Stimulated activated CD4-positive, alpha-beta T cell treated with anti-CD3 and anti-CD28 coated beads, Interleukin-15, amount 100 ng/mL, for 24 hours (primary cell): ENCODE data around the gene SEPTIN2.
A peak's percentile ranks its signal among the peaks of the same experiment; 100 is the strongest.
"Not testable (repeated sequence)": the region's sequence is repeated elsewhere in the genome, so short reads cannot be mapped to it uniquely, and the experiment has no call there.

ENCODE experiments used
- DNase-seq: peaks from one replicate; pipeline ENCODE4 v3.0.0-alpha.2; 2020

Gene SEPTIN2

DNA sequence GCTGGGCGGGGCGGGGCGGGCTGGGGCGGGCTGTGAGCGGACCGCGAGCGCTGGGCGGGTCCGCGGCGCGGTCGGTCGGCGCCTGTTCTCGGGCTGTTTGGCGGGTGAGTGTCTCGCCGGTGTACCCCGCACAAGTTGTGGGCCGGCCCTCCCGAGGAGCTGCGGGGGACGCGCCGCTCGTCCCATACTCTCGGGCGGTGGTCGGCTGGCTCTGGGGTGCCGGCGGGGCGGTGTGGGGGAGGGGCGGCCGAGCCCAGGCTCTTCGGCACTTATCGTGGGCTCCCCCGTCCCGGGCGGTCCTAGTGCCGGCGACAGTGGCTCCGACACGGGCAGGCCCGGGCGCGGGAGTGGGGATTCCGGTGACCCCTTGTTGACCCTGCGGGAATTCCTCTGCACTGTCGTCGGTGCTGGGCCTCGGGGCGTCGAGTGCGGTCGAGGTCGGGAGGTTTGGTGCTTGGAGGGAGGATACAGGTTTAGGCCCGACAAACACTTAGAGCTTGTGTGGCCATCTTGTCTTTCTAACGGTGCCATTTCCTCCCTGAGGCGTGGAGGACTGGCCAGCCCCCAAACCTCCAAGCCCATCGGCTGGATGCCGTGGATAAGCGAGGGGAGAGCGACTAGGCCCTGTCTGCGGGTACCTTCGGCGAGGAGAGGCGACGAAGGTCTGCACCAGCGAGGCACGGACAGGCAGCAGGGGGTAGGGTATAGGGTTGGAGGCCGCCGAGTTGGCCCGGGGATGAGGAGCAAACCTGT is at the start of gene SEPTIN2:
Gene SEPTIN2 (plus strand): TSS at position 47 of the 753 bp plus-strand sequence. CDS start 8,308 bp downstream, outside the sequence.
- DNase-seq: peak; percentile 78

DNA sequence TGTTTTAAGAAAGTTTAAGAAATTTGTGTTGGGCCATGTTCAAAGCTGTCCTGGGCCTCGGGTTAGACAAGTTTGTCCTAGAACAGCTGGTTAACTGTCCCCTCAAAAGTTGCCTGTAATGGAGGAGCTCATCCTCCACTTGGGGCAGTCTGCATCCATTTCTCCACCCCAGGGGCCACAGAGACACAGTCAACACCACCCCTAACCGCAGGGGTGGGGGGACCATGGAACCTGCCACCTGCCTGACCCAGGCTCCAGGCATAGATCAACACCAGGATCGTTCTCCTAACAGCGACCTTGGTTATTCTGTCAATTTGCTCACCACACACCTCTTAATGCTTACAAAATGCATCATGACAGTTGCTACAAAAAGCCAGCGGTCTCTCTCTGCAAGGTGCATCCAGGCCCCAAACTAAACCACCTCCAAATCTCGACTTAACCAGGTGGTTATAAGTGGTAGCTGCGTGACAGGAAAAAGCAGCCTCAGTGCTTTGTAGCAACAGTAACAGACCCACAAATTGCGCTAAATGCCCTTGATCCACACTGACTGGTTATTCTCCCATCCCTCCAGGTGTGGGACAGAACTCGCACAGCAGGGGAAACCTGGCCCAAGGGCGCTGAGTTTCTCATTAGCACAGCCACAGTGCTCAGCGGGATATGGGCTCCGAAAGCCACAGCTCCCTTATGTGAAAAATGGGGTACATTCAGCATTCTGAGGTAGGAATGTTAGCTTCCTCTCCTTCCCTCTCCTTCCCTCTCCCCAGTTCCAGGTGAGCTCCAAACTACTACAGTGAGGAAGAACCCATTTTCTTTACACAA is 48.3 kb upstream of the SEPTIN2 start:
- DNase-seq: no peak

DNA sequence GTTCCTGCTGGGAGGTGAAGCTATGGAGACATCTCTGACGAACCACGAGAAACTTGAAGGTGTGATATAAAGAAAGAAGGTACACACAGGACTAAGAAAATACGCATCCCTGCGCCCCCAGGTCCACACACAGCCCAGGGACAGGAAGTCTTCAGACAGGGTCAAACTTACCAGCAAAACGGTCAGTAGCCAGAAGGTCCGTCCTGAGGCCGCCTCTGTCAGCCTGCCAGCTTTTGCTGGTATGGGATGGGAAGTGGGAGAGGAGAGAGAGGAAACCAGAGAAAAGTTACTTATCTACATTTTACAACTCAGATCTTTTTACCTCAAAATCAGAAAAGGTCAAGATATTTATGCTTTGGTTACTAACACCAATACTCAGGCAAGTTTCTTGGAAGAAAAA is 47.4 kb upstream of the SEPTIN2 start:
- DNase-seq: no peak

DNA sequence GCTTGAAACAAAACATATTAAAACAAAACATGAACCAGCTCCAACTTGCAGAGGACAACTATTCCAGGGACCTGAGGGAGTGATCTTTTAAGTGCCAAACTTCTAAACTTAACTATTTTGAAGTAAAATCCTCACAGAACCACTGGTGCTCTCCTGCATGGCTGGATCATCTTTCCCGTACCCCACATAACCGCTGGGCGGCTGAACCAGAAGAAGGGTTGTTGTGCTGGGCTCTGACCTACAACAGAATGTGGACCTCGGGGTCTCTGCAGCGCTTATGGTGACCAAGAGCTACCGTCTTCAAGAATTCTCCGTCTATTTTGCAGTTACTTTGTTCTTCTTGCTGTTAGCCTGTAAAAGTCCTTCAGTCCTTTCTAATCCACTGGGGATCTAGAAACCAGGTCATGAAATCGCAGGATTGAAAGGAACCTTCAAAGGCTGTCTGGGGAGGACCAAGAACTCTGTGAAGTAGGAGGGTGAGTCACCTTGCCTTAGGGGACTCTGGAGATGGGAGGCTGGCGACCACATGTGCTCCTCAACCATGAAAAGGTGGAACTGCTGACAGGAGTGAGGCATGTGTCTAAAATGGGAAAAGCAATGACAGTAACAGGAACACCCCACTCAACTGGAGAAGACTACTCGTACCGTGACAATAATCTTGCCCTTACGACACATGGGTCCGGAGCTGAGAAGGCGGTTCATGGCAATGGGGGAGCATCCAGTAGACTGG is 46.8 kb upstream of the SEPTIN2 start:
- DNase-seq: no peak

DNA sequence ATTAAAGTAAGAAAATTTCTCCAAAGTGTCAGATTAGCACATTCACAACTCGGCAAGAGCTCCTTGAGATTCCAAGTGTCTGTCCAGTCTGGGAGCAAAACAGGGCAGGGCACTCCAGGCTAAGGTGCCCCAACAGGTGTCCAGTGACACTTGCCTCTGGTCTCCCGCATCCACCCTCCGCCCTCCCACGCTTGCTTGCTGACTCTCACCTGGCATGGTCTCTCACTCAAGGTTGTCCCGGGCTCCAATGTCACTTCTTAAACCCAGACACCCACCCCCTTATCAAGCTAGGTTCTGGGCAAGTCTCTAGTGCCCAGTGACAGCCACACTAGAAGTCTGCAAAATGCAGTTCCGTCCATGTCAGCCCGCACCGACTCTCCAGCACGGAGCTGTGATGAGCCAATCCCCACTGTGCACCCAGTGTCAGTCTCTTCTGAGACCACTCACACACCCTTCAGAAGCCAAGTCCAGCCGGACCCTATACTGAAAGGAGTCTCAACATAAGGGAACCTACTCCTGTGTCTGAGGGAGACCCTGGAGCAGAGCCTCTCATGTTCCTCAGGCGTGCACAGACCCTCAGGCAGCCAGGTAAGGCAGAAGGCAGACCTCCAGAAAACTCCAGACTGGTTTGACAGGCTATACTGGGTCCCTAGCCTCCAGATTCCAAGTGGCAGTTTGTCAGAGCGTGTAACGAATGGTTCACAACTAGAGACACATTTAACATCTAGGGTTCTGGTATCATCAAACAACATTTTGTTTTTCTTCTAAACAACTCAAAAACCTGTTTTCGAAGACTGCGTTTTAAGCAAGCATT is 45.8 kb upstream of the SEPTIN2 start:
- no peak for DNase-seq

DNA sequence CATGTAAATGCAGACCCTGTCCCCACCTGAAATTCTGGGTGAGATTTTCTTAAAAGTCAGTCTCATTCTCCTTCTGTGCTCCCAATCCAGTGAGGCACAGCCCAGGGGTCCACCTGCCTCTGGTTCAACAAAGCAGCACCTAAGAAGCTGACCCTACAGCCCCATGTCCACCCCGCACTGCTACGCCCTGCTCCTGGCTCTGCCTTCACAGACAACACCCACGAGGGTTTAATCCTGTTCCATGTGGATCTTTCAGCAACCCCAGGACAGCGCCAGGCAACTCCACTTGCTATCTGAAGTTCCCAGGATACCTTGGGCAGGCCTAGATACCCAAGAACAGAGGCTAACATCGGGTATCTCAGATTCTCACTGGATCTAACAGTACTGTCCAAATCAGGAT is 45.2 kb upstream of the SEPTIN2 start:
- DNase-seq: no peak

DNA sequence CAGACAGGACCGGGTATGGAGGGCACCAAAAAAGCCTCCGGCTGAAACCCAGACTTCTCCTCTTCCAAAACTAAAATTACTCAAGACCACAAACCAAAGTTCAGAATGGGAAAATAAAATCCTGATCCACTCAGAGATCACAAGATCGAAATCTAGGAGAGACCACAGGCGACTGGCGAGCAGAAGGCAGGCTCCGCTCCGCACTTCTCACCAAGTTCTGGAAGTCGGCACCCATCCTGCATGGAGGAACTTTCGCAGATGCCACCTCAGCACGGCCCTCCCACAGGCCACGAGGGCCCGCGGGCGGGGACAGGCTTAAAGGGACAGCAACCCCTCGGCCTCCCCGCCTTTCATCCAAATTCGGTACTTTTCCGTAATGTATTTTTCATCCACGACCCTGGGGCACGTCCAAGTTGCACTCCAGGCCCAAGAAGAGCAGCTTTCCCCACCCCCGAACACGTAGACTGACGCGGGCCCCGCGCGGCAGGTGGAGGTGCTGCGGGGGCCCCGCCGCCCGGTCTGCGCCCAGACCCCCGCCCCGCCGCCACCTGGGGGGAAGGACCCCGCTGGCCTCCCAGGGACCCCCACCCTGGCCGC is 43.9 kb upstream of the SEPTIN2 start:
- DNase-seq: peak; percentile 75

DNA sequence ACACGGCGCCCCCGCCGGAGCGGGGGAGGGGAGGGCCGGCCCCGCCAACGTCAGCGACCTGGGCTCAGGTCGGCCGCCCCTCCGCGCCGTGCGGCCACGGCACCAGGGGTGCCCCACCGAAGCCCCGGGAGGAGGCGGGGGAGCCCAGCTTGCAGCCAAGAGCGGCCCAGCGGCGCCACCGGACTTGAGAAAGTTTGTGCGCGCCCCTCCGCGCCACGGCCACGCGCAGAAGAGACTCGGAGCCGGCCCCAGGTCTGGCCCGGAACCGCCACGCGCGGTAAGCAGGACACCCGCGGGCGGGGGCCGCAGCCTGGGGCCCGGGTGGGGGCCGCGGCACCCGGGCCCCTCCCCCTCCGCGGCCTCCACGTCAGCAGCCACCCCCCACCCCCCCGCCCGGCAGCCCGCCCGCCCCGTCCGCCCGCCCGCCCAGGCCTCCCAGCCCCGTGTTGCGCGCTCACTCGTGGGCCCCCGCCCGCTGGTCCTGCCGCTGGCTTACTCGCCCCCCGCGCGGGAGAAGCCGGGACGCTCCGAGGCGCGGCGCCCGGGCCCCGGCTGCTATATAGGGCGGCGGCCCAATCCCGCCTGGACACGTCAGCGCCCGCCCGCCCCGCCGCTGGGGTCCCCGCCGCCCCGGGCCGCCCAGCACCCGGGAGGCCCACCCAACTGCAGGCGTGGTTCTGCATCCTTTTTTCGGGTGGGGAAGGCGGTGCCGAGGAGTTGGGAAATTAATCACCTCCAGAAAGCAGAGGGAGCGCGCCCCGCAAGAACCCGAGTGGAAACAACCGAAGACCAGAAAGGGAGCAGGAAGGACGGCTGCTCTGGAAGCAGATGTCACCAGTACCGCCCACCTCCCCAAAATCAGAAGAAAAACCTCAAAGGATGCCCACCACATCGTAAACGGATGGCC is 43.2 kb upstream of the SEPTIN2 start:
- DNase-seq: peak; percentile 67

DNA sequence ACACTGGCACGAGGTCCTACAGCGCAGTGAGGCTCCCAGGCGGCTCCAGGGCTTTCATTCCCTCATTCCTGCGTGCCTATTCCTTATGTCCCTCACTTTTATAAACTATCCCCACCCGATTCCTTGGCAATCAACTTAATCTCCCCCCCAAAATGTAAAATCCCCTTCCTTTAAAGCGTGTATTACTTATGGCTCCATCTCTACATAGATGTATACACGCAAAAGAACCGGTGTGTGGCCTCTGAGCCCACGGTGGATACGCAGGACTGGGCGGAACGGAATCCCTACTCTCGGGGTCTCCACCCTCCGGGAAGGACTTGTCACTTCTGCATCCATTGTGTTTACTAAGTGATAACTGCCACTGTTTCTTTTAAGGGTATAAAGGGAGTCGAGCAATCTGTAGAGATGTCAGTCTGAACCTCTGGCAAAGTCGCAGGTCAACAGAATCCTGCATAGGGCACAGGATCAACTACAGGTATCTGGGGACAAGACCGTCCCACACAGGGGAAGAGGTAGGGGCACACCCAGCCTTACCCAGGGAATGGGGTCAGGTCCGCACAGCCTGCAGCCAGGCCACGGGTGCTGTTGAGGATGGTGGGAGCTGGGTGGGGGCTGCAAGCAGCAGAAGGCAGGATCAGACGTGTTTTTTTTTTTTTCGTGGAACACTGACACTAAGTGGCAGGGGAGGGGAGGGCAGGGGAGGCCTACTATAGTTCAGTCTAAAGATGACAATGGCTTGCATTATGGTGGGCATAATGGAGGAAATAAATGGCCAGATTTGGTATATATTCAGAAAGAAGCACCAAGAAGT is 42.3 kb upstream of the SEPTIN2 start:
- DNase-seq: no peak

DNA sequence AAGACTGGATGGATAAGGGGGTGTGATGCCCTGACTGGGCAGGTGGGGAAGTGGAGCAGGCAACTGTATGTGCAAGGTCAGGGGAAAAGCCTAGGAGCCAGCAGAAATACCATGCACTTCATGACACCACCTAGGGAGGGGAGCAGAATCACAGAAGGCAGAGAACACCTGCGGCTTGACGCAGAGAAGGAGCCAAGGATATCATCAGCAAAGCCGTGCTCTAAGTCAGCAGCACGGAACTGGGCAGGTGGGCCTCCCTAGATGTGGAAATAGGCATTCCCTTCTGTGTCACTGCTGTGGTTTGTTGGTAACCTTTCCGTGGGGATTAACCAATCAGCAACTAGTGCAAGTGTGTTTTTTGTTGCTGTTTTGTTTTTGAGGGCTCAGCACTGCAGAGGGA is 41.6 kb upstream of the SEPTIN2 start:
- DNase-seq: no peak

DNA sequence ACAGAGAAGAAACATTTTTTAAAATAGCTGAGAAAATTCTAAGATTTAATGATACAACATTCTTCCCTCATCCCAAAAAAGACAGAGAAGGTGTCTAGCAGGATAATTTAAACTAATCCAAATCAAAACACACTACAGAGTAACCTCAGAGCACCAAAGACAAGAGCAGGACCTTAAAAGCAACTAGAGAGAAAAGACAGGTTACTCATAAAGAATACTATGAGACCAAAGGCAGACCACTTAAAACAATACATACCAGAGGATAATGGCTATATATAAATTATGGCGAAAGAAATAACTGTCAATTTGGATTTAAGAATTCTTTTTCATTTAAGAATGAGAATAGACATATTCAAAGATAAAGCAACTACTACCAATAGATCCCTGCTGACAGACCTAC is 40.2 kb upstream of the SEPTIN2 start:
- no peak for DNase-seq

DNA sequence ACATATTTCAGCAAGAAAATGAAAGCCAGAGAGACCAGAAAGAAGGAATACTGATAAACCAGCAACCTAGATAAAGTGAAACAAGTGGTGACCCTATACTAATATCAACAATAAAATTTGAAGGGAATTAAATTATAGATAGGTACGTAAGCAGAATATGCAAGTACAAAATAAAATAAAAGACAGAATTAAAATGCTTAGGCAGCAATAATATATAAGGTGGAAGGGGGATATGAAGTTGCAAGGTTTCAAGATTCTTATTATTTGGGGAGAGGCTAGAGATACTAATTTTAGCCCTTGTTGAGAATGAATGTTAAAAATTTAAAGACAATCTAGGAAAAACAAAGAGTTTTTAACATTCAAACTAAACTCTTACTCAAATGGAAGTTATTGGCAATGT is 39.8 kb upstream of the SEPTIN2 start:
- no peak for DNase-seq

DNA sequence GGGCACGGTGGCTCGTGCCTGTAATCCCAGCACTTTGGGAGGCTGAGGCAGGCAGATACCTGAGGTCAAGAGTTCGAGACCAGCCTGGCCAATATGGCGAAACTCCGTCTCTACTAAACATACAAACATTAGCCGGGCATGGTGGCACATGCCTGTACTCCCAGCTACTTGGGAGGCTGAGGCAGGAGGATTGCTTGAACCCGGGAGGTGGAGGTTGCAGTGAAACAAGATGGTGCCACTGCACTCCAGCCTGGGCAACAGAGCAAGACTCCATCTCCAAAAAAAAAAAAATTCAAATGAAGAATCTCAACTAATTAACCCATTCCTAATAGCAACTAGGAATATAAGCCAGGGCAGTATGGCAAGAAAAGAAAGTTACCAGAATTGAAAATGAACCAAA is 37.4 kb upstream of the SEPTIN2 start:
- DNase-seq: not testable (repeated sequence)

DNA sequence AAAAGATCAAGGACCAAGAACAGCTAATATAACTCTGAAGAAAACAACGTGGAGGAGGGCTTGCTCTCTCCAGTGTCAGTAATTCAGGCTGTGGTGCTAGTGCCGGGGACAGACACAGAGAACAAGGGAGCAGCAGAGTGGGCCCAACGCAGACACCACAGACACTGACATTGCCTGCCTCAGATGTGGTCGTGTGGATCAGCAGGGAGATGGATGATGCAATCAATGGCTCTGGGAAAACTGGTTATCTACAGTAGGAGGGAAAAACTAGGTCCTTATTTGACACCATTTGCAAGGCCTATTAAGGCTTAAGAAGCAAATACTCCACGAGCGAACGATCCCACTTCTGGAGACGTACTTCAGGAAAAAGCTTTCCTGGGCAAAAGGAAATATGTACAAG is 36.3 kb upstream of the SEPTIN2 start:
- DNase-seq: no peak

DNA sequence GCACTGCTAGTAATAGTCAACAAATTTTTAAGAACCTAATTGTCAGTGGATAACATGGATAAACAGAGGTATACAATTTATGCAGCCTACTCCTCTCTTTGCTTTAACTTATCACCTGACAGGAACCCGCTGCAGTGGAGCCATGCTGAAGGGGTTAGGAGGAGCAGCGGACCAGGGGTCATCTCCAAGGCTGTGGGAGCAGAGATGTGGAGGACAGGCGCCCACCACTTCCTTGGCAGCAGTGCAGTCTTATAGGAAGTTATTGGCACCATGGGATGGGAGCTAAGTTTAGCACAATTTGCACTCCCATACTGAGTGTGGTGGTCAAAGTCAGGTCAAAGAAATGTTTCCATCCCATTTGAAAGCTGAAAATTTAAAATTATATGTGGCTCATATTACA is 35.9 kb upstream of the SEPTIN2 start:
- DNase-seq: no peak

DNA sequence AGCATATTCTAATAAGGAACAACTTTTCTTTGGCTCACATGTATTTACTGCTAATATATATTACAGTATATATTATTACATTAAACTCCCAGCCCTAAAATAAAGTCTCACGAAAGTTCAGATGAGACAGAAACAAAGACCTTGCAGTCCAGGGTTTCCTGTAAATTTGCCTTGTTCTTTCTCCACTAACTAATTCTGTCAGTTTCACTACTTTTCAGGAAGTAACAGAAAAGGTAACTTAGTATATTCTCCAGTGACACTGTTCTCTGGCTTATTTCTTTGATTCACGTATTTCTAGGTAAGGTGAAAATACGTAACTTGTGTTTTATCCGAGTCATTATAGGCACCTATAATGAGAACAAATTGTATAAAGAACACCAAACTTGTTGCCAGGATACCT is 35.4 kb upstream of the SEPTIN2 start:
- no peak for DNase-seq

DNA sequence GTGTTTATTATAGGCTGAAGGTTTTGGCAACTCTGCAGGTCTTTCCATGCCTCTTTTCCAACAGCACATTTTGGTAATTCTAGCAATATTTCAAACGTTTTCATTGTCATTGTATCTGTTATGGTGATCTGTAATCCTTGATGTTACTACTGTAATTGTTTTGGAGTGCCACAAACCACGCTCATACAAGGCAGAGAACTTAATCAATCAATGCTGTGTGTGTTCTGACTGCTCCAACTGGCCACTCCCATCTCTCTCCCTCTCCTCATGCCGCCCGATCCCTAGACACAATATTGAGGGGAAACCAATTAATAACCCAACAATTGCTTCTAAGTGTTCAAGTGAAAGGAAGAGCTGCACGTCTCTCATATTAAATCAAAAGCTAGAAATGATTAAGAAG is 33.2 kb upstream of the SEPTIN2 start:
- no peak for DNase-seq

DNA sequence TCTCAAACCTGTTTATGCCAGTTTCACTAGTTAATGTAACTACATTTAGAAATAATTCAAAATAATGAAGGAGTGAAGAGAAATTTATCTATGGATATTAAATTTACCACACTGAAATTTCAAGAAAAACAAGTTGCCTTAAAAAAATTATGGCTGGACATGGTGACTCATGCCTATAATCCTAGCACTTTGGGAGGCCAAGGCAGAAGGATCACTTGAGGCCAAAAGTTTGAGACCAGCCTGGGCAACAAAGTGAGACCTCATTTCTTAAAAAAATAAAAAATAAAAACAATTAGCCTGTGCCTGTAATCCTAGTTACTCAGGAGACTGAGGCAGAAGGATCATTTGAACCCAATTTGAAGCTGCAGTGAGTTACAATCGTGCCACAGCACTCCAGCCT is 30.1 kb upstream of the SEPTIN2 start:
- DNase-seq: no peak

DNA sequence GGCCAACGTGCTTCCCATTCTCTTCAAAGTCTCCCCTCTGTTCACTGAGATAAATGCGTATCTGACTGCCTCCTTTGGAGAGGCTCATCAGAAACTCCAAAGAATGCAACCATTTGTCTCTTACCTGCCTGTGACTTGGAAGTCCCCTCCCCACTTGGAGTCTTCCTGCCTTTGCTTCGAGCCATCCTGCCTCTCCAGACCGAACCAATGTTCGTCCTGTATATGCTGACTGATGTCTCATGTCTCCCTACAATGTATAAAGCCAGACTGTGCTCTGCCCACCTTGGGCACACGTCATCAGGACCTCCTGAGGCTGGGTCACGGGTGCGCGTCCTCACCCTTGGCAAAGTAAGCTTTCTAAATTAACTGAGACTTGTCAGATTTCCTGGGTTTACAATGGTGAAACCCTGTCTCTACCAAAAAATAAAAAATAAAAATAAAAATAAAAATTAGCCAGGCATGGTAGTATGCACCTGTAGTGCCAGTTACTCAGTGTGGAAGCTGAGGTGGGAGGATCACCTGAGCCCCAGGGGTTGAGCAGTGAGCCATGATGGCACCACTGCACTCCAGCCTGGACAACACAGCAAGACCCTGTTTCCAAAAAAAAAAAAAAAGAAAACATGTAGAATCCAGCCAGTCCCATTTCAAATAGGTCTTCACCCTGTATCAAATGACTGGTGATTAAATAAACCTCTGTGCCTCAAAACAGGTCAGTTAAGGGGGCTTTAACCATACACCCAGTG is 29.2 kb upstream of the SEPTIN2 start:
- no peak for DNase-seq
